ENCODE data around the gene NEURL3.

The NEURL3 gene

GRCh38 chr2:96548558-96549465 is 43.7 kb upstream of the NEURL3 start:
- H3K9ac ChIP-seq (ENCODE audit: low read depth, low read length, poor library complexity, severe bottlenecking): no peak overlapping the region
- peaks cover 37% of the 10 kb centered on the region; the same call in 1 of the 2 replicates for H3K36me3 ChIP-seq (ENCODE audit: insufficient read depth, low read length)
- no peak overlapping the region for H3K4me2 ChIP-seq (ENCODE audit: low read depth, low read length, poor library complexity, severe bottlenecking)
- no peaks in the 10 kb centered on the region for H3K9me2 ChIP-seq (replicated peaks; ENCODE audit: low read depth, low read length)
- no peak overlapping the region for H2AFZ ChIP-seq (ENCODE audit: low read length)
- H3K4me3 ChIP-seq (ENCODE audit: low read length, poor library complexity, severe bottlenecking): no peak overlapping the region
- H3F3A ChIP-seq (ENCODE audit: low read depth): no peaks in the 10 kb centered on the region
- no peak for TF ChIP-seq CTCF (conservative IDR thresholded peaks at IDR 0.05; ENCODE audit: low read length)
- TF ChIP-seq EZH2phosphoT487 (IDR thresholded peaks at IDR 0.05; ENCODE audit: borderline replicate concordance): no peak
- no peaks in the 10 kb centered on the region for H3K27me3 ChIP-seq (ENCODE audit: insufficient read depth, low read length, poor library complexity, severe bottlenecking)
- H3K79me2 ChIP-seq (ENCODE audit: insufficient read depth, low read length): peaks cover 11% of the 10 kb centered on the region; the same call in 1 of the 2 replicates
- peaks cover 6% of the 10 kb centered on the region for H3K4me1 ChIP-seq (ENCODE audit: insufficient read depth, low read length, poor library complexity, severe bottlenecking)
- no peaks in the 10 kb centered on the region for H3K9me3 ChIP-seq (ENCODE audit: insufficient read depth, low read depth, low read length)
- H4K20me1 ChIP-seq (ENCODE audit: insufficient read depth, low read length, poor library complexity, severe bottlenecking): peaks cover 8% of the 10 kb centered on the region

DNA sequence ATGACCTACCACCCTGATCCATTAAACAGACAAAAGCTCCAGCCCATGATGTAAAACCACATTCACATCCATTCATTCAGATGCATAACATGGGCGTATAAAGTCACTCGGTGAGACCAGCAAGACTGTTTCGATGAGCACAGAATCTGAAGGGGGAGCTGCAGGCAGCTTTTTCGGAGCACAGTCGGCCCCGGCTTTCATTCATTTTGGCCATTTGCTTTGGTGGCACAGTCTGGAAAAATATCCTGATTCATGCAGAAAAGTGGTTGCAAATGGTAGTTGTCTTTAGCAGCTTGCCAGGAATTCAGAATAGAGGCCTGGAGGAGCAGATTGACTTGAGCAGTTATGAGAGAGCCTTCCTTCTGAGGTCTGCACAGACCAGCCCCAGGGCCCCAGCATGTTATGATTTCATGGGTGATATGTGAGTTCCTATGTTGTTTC is 42.6 kb upstream of the NEURL3 start:
- Histone ChIP-seq H3K9me2 (replicated peaks; ENCODE audit: low read depth, low read length) (no peaks in the 10 kb centered on the region), H3K9me3 (ENCODE audit: insufficient read depth, low read depth, low read length) (no peaks in the 10 kb centered on the region), H3K4me2 (ENCODE audit: low read depth, low read length, poor library complexity, severe bottlenecking) (no peak overlapping the region), H3K4me1 (ENCODE audit: insufficient read depth, low read length, poor library complexity, severe bottlenecking) (peaks cover 6% of the 10 kb centered on the region), H3K79me2 (ENCODE audit: insufficient read depth, low read length) (peaks cover 19% of the 10 kb centered on the region), H3K36me3 (ENCODE audit: insufficient read depth, low read length) (peaks cover 40% of the 10 kb centered on the region; the same call in 1 of the 2 replicates), H3K4me3 (ENCODE audit: low read length, poor library complexity, severe bottlenecking) (no peak overlapping the region), H3K9ac (ENCODE audit: low read depth, low read length, poor library complexity, severe bottlenecking) (no peak overlapping the region), H2AFZ (ENCODE audit: low read length) (no peak overlapping the region), H3K27me3 (ENCODE audit: insufficient read depth, low read length, poor library complexity, severe bottlenecking) (no peaks in the 10 kb centered on the region), H4K20me1 (ENCODE audit: insufficient read depth, low read length, poor library complexity, severe bottlenecking) (peaks cover 8% of the 10 kb centered on the region), H3F3A (ENCODE audit: low read depth) (no peaks in the 10 kb centered on the region)
- TF ChIP-seq CTCF (conservative IDR thresholded peaks at IDR 0.05; ENCODE audit: low read length) (no peak), EZH2phosphoT487 (IDR thresholded peaks at IDR 0.05; ENCODE audit: borderline replicate concordance) (no peak)

GRCh38 chr2:96547203-96547641 is 42.1 kb upstream of the NEURL3 start:
- Histone ChIP-seq H3K9me2 (replicated peaks; ENCODE audit: low read depth, low read length) (no peaks in the 10 kb centered on the region), H3K4me1 (ENCODE audit: insufficient read depth, low read length, poor library complexity, severe bottlenecking) (peaks cover 6% of the 10 kb centered on the region), H3K4me2 (ENCODE audit: low read depth, low read length, poor library complexity, severe bottlenecking) (no peak overlapping the region), H3K9me3 (ENCODE audit: insufficient read depth, low read depth, low read length) (no peaks in the 10 kb centered on the region), H2AFZ (ENCODE audit: low read length) (no peak overlapping the region), H3K4me3 (ENCODE audit: low read length, poor library complexity, severe bottlenecking) (no peak overlapping the region), H3K9ac (ENCODE audit: low read depth, low read length, poor library complexity, severe bottlenecking) (no peak overlapping the region), H4K20me1 (ENCODE audit: insufficient read depth, low read length, poor library complexity, severe bottlenecking) (peaks cover 8% of the 10 kb centered on the region), H3K36me3 (ENCODE audit: insufficient read depth, low read length) (peaks cover 40% of the 10 kb centered on the region; the same call in 1 of the 2 replicates), H3F3A (ENCODE audit: low read depth) (no peaks in the 10 kb centered on the region), H3K27me3 (ENCODE audit: insufficient read depth, low read length, poor library complexity, severe bottlenecking) (no peaks in the 10 kb centered on the region), H3K79me2 (ENCODE audit: insufficient read depth, low read length) (peaks cover 24% of the 10 kb centered on the region)
- TF ChIP-seq EZH2phosphoT487 (IDR thresholded peaks at IDR 0.05; ENCODE audit: borderline replicate concordance): no peak
- no peak for TF ChIP-seq CTCF (conservative IDR thresholded peaks at IDR 0.05; ENCODE audit: low read length)
